Measurements from ENCODE around the gene TRPM3.

DNA sequence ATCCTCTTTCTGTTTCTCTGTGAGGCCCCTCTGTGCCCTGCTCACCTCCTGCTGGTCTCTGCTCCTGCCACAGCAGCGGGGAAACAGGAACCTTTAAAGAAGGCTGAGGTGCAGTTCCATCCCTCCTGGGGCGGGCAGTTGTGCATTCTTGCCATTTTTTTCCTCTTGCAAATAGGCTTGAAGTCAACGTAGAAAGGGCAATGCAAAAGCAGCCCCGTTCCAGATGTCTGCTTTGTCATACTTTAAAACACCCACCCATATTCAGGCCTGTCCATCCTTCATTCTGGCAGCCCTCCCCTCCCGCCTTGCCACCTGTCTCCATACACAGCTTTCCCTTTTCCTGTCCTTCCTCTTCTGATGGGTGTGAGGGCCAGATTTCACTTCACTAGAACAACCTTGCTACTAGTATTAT, 641.5 kb downstream of the TRPM3 start:
- TF ChIP-seq, protein P1, sequence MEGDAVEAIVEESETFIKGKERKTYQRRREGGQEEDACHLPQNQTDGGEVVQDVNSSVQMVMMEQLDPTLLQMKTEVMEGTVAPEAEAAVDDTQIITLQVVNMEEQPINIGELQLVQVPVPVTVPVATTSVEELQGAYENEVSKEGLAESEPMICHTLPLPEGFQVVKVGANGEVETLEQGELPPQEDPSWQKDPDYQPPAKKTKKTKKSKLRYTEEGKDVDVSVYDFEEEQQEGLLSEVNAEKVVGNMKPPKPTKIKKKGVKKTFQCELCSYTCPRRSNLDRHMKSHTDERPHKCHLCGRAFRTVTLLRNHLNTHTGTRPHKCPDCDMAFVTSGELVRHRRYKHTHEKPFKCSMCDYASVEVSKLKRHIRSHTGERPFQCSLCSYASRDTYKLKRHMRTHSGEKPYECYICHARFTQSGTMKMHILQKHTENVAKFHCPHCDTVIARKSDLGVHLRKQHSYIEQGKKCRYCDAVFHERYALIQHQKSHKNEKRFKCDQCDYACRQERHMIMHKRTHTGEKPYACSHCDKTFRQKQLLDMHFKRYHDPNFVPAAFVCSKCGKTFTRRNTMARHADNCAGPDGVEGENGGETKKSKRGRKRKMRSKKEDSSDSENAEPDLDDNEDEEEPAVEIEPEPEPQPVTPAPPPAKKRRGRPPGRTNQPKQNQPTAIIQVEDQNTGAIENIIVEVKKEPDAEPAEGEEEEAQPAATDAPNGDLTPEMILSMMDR (IDR thresholded peaks at IDR 0.05) = no peak
- no peak for TF ChIP-seq POLR2A (IDR thresholded peaks at IDR 0.05)

Measured in esophagus squamous epithelium (tissue), 4 donors.